Activated naive CD8-positive, alpha-beta T cell (primary cell): ENCODE results near the gene ACKR2.
A peak's percentile ranks its signal among the peaks of the same experiment; 100 is the strongest.

Source experiments
- H3K27ac Mint-ChIP-seq: one replicate; pipeline ENCODE4 v1.8.0; 2021; ENCODE audit warnings: mixed read lengths
- H3K27me3 Mint-ChIP-seq: one replicate; pipeline ENCODE4 v1.8.0; 2021; ENCODE audit warnings: mixed read lengths
- H3K36me3 Mint-ChIP-seq: one replicate; pipeline ENCODE4 v1.8.0; 2021; ENCODE audit warnings: mixed read lengths
- H3K4me1 Mint-ChIP-seq: one replicate; pipeline ENCODE4 v1.8.0; 2021; ENCODE audit warnings: low read depth, mixed read lengths
- H3K4me3 Mint-ChIP-seq: one replicate; pipeline ENCODE4 v1.8.0; 2021; ENCODE audit warnings: mild to moderate bottlenecking, mixed read lengths
- H3K9me3 Mint-ChIP-seq: one replicate; pipeline ENCODE4 v1.8.0; 2021; ENCODE audit warnings: low read depth, mixed read lengths

ACKR2 gene

GRCh38 chr3:42898896-42899675, 89.8 kb downstream of the ACKR2 start:
- Mint-ChIP-seq H3K36me3 (peaks cover 4% of the 10 kb centered on the region), H3K4me1 (no peaks in the 10 kb centered on the region), H3K27ac (no peak overlapping the region), H3K4me3 (no peak overlapping the region), H3K27me3 (no peaks in the 10 kb centered on the region), H3K9me3 (no peaks in the 10 kb centered on the region)

- no peaks in the 10 kb centered on the region for H3K27me3 Mint-ChIP-seq
- peaks cover 4% of the 10 kb centered on the region for H3K36me3 Mint-ChIP-seq
- no peak overlapping the region for H3K27ac Mint-ChIP-seq
- no peaks in the 10 kb centered on the region for H3K9me3 Mint-ChIP-seq
- peaks cover 2% of the 10 kb centered on the region for H3K4me1 Mint-ChIP-seq
- H3K4me3 Mint-ChIP-seq, result no peak overlapping the region
Observed at GRCh38 chr3:42900226-42901072, 91.2 kb downstream of the ACKR2 start.

- H3K27ac Mint-ChIP-seq, result no peak overlapping the region
- no peaks in the 10 kb centered on the region for H3K9me3 Mint-ChIP-seq
- no peak overlapping the region for H3K4me3 Mint-ChIP-seq
- peaks cover 4% of the 10 kb centered on the region for H3K36me3 Mint-ChIP-seq
- peaks cover 8% of the 10 kb centered on the region for H3K4me1 Mint-ChIP-seq
- no peaks in the 10 kb centered on the region for H3K27me3 Mint-ChIP-seq
Observed at GRCh38 chr3:42901073-42901415, 91.8 kb downstream of the ACKR2 start.

GRCh38 chr3:42902257-42902656, 93.0 kb downstream of the ACKR2 start:
- Mint-ChIP-seq H3K36me3 (peaks cover 4% of the 10 kb centered on the region), H3K4me1 (peaks cover 17% of the 10 kb centered on the region), H3K4me3 (no peak overlapping the region), H3K27me3 (no peaks in the 10 kb centered on the region), H3K9me3 (no peaks in the 10 kb centered on the region), H3K27ac (no peak overlapping the region)

GRCh38 chr3:42904076-42904475, 94.8 kb downstream of the ACKR2 start:
- no peak overlapping the region for H3K4me3 Mint-ChIP-seq
- H3K36me3 Mint-ChIP-seq, result peaks cover 8% of the 10 kb centered on the region
- H3K27ac Mint-ChIP-seq, result no peak overlapping the region
- no peaks in the 10 kb centered on the region for H3K27me3 Mint-ChIP-seq
- H3K9me3 Mint-ChIP-seq, result no peaks in the 10 kb centered on the region
- peaks cover 20% of the 10 kb centered on the region for H3K4me1 Mint-ChIP-seq

GRCh38 chr3:42905740-42906069, 96.5 kb downstream of the ACKR2 start:
- peaks cover 13% of the 10 kb centered on the region for H3K36me3 Mint-ChIP-seq
- peaks cover 20% of the 10 kb centered on the region for H3K4me1 Mint-ChIP-seq
- peak overlapping the region; percentile 81 for H3K4me3 Mint-ChIP-seq
- peaks cover 5% of the 10 kb centered on the region for H3K9me3 Mint-ChIP-seq
- peak overlapping the region; percentile 77 for H3K27ac Mint-ChIP-seq
- no peaks in the 10 kb centered on the region for H3K27me3 Mint-ChIP-seq

- H3K9me3 Mint-ChIP-seq, result peaks cover 8% of the 10 kb centered on the region
- peak within 1 kb of the TSS; percentile 77 for H3K27ac Mint-ChIP-seq
- H3K4me3 Mint-ChIP-seq, result peak within 1 kb of the TSS; percentile 81
Observed at GRCh38 chr3:42906070-42906847, 97.0 kb downstream of the ACKR2 start, which contains the start of gene ZNF662. TSS of gene ZNF662 (plus strand) at chr3:42906142. CDS start at chr3:42908115, 1,973 bp downstream.

GRCh38 chr3:42906848-42907183, 97.6 kb downstream of the ACKR2 start:
- Mint-ChIP-seq H3K9me3 (peaks cover 12% of the 10 kb centered on the region), H3K4me1 (peaks cover 20% of the 10 kb centered on the region), H3K27ac (peak overlapping the region; percentile 55), H3K4me3 (peak overlapping the region; percentile 81), H3K36me3 (peaks cover 23% of the 10 kb centered on the region), H3K27me3 (no peaks in the 10 kb centered on the region)

More at GRCh38 chr3:42906070-42906847, 97.0 kb downstream of the ACKR2 start, which contains the start of gene ZNF662:
- Mint-ChIP-seq H3K4me1 (peaks cover 20% of the 10 kb centered on the region), H3K36me3 (peaks cover 18% of the 10 kb centered on the region), H3K27me3 (no peaks in the 10 kb centered on the region)

GRCh38 chr3:42908675-42909074, 99.4 kb downstream of the ACKR2 start:
- peaks cover 19% of the 10 kb centered on the region for H3K9me3 Mint-ChIP-seq
- no peaks in the 10 kb centered on the region for H3K27me3 Mint-ChIP-seq
- no peak overlapping the region for H3K27ac Mint-ChIP-seq
- H3K36me3 Mint-ChIP-seq, result peaks cover 27% of the 10 kb centered on the region
- H3K4me1 Mint-ChIP-seq, result peaks cover 20% of the 10 kb centered on the region
- H3K4me3 Mint-ChIP-seq, result no peak overlapping the region

GRCh38 chr3:42911551-42911950, 102.3 kb downstream of the ACKR2 start:
- Mint-ChIP-seq H3K4me3 (no peak overlapping the region), H3K27ac (no peak overlapping the region), H3K9me3 (peaks cover 37% of the 10 kb centered on the region), H3K27me3 (no peaks in the 10 kb centered on the region), H3K4me1 (peaks cover 10% of the 10 kb centered on the region), H3K36me3 (peaks cover 47% of the 10 kb centered on the region)

GRCh38 chr3:42914771-42915515, 105.7 kb downstream of the ACKR2 start:
- Mint-ChIP-seq H3K4me3 (no peak overlapping the region), H3K4me1 (no peaks in the 10 kb centered on the region), H3K27me3 (no peaks in the 10 kb centered on the region), H3K9me3 (peaks cover 46% of the 10 kb centered on the region), H3K36me3 (peaks cover 53% of the 10 kb centered on the region), H3K27ac (no peak overlapping the region)
